Limb (tissue), 2 donors: Measurements from ENCODE around the gene TNRC6C.
"Not testable (repeated sequence)": the region's sequence is repeated elsewhere in the genome, so short reads cannot be mapped to it uniquely, and the experiment has no call there.

Experiments
- DNase-seq, 2 donors: peaks; one replicate each; pipeline ENCODE4 v3.0.0-alpha.2; 2016; ENCODE audit errors: extremely low spot score in 2 of 2

Gene TNRC6C

DNA sequence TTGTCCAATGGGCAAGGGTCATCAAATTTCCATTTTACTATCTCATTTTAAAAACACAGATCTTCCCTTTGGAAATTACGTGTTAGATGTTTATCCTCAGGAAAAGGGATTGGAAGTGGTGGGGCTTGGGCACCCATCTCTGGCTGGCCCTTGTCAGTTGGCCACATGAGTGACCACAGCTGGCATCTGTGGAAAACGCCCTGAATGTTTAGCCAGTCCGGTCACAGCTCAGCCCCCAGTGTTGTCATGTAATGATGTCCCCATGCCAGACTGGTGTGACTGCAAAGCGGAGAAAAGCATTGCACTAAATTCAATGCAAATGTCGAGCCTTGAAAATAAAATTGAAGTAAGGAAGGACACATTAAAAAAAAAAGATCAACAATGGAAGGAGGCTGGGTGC is 117.0 kb downstream of the TNRC6C start:
- DNase-seq, result no peak

DNA sequence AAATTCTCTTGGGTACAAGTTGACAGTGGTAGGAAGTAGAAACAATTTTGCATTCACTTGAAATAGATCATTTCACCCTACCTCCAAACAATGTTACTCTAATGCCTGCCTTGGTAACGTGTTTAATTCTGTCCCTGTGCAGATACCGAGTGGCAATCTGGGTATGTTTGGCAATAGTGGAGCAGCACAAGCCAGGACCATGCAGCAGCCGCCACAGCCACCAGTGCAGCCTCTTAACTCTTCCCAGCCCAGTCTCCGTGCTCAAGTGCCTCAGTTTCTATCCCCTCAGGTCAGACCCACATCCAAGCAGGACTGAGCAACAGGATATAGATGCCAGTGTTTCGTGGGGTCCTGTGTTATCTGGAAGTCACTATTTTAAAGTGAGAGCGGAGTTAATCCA is 120.8 kb downstream of the TNRC6C start:
- no peak for DNase-seq

DNA sequence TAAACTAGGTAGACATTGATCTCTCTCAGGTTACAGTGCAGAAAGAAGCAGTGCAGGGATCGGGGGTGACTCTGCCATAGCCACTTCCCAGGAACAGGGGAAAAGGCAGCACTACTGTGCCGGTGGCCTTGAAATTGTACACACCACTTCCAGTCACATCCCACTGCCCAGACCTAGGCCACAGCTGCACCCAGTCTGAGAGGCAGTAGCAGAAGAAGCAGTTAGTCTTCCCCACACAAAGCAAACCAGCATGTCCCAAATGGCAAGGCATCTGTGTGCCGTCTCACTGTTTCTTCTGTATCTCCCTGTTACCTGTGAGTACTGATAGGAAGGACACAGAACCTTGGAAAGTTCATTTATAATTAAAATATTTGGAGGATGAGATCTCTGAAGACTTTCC is 123.0 kb downstream of the TNRC6C start:
- no peak for DNase-seq

DNA sequence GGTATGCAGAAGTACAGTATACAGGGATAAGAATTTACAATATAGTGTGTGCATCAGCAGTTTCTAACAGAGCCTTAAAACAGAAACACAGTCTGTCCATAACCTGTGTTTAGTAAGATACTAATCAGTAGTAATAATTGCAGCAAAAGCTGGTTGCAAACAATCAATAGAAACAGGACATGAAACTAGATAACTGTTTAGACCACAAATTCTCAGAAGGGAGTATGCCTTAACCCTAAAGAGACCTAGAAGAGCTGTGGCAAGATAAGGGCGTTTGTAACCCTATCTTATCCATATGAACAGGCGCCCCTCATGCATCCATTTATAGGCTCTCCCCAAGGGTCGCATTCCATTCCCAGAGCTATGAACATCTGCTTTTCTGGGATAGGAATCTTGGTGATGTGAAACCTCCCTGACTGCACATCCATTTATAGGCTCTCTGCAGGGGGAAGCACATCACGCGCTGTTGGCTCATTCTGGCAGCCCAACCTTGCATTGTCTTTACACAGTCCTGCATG is 123.9 kb downstream of the TNRC6C start:
- not testable (repeated sequence) for DNase-seq

- DNase-seq, result no peak
These were observed 124.5 kb downstream of the TNRC6C start for GRCh38 chr17:78082988-78083387.

DNA sequence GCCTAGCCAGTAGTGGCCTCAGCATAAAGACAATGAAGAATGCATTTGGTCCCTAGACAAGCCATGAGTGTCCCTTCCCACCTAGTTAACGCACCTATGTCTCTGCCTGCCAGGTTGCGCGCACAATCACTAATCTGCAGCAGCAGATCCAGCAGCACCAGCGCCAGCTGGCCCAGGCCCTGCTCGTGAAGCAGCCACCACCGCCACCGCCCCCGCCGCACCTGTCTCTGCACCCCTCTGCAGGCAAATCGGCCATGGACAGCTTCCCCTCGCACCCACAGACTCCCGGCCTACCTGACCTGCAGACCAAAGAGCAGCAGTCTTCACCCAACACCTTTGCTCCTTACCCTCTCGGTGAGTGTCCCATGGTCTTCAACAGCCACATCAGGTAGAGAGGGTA is 128.2 kb downstream of the TNRC6C start:
- DNase-seq, result no peak

GRCh38 chr17:78088529-78088928 is 130.0 kb downstream of the TNRC6C start:
- no peak for DNase-seq

- no peak for DNase-seq
These were observed 131.2 kb downstream of the TNRC6C start for GRCh38 chr17:78089576-78090281.

- no peak for DNase-seq
These were observed 134.4 kb downstream of the TNRC6C start for GRCh38 chr17:78092794-78093324.

DNA sequence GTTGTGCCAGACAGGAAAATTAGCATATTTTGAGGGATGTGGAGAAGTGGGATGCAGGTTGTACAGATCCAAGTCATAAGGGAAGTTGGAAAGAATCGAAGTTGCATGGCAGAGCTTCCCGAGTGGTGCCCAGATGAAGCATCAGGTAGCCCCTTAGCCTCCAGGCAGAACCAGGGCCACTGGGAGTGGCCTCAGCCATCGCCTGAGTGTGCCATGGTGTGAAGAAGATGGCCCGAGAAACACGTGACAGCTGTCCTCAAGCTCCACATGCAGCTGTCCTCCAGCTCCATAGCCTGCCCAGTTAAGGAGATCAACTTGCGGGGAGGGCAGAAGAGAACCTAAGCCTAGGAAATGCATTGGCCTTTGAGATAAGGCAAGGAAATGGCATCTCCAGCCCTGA is 136.5 kb downstream of the TNRC6C start:
- no peak for DNase-seq

DNA sequence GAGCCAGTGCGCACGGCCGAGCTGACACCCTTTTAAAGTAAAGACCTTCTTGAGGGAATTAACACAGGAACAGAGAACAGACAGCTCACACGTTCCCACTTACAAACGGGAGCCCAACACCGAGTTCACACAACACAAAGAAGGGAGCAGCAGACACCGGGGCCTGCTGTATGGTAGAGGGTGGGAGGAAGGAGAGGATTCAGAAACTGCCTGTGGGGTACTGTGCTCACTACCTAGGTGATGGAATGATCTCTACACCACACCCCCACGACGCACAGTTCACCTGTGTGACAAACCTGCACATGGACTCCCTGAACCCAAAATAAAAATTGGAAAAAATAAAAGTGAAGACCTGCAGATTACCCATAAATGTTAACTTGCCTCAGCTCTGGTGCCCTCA is 137.6 kb downstream of the TNRC6C start:
- no peak for DNase-seq

DNA sequence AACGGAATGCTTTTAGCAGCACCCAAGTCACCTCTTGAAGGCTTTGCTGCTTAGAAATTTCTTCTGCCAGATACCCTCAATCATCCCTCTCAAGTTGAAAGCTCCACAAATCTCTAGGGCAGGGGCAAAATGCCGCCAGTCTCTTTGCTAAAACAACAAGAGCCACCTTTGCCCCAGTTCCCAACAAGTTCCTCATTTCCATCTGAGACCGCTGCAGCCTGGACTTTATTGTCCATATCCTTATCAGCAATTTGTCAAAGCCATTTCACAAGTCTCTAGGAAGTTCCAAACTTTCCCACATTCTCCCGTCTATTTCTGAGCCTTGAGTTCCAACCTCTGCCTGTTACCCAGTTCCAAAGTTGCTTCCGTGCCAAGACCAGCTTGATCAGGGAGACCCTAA is 142.6 kb downstream of the TNRC6C start:
- DNase-seq, result no peak

- no peak for DNase-seq
These were observed 143.0 kb downstream of the TNRC6C start for GRCh38 chr17:78101542-78101941.

- no peak for DNase-seq
These were observed 144.8 kb downstream of the TNRC6C start for GRCh38 chr17:78103311-78103710.

DNA sequence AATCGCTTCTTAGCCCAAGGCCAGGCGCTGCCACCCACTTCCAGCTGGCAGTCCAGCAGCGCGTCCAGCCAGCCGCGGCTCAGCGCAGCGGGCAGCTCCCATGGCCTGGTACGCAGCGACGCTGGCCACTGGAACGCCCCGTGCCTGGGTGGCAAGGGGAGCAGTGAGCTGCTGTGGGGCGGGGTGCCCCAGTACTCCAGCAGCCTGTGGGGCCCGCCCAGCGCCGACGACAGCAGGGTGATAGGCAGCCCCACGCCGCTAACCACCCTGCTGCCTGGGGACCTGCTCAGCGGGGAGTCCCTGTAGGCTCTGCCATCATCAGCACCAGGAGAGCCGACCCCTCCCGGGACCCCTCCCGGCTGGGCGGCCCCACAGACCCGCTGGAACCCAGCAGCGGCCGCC is 146.0 kb downstream of the TNRC6C start:
- no peak for DNase-seq

- no peak for DNase-seq
These were observed 146.6 kb downstream of the TNRC6C start for GRCh38 chr17:78105101-78105500.

GRCh38 chr17:78105551-78105950 is 147.0 kb downstream of the TNRC6C start:
- DNase-seq, result no peak

DNA sequence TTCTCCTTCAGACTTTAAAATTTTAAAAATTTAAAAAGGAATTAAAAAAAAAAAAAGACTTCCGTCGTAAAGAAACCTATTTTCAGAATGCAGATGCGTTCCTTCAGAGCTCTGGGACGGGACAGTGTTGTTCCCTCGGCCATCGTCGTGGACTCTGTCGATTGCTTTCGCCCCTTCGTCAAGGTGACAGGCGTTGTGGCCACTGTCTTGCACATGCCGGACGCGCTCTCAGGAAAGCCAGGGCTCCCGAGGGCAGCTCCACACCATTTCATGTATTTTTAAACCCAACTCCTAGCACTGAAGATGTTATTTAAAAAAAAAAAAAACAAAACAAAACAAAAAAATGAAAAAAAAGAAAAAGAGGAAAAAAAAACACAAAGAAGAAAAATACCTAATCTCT is 147.7 kb downstream of the TNRC6C start:
- no peak for DNase-seq

DNA sequence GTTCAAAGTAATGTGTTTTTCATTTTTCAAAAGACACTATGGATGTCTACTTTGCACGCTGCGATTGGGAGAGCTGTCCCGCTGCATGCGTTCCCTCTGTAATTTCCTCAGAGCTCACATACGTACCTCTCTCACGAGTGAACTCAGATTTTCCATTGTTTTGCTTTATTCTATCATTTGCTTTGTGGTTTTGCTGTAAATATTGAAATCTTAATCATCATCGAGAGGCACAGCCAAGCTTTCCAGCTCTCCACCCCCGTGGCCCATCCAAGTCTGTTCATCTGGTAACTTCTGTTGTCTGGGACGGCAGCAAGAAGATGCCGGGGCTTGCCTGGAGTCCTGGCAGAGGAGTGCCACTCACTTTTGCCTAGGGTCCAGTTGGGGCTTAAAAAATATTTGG is 149.0 kb downstream of the TNRC6C start:
- DNase-seq, result no peak

DNA sequence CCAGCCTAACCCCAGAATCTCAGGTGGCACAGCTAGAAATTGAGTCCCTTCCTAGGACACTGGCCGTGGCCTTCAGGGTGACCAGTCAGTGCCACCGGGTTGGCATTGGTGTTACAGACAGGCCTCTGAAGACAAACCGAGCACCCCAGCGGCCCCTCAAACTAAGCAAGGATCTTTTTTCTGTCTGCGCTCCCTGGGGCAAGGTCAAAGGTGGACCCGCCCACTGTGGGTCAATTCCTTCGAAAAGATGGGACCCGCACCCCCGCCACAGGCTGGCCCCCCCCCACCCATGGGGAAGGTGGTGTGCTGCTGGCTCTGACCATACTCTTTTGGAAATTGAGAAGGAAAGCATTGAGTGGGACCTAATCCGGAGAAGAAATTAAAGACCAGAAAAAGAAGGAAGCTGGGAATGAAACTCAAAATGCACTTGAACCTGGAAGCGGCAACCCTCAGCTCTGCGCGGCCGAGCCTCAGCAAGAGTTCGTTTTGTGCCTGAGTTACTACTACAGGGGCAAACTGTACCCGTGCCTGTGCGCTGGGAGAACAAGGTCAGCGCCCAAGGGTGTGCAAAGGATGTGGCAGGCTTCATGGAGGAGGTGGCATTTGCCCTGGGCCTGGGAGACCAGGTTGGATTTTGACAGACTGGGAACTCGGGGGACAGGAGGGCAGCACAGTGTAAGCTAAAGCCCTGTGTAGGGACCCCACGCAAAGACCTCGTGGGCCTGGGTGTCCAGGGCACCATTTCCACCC is 149.6 kb downstream of the TNRC6C start:
- DNase-seq, result no peak

GRCh38 chr17:78108726-78109488 is 150.4 kb downstream of the TNRC6C start:
- no peak for DNase-seq

- DNase-seq, result no peak
These were observed 150.9 kb downstream of the TNRC6C start for GRCh38 chr17:78109489-78109761.
